GM12878 (cell line): ENCODE results near the gene PGLYRP3. TPM values are rescaled to one million over a fixed set of nuclear protein-coding genes. Genes with fewer than 3 reads are reported as not detected.

Experiments used
- ATAC-seq: fragments of 200-7000 bp; cut with Tn5 transposase; 3 replicates; pipeline ENCODE4 v1.9.1; 2020; ENCODE audit warnings: mild to moderate bottlenecking, moderate library complexity
- BruUV-seq: library from RNA; stranded (reverse); fragments of 400-500 nt; replicated peaks from 2 replicates; lab custom pipeline; 2021; lab: Mats Ljungman, UMichigan
- CTCF ChIA-PET: fragments of 300-600 bp; sonication (Branson Sonifier 250); formaldehyde crosslinking; extraction: SDS; loops from one replicate; lab custom pipeline; 2021; ENCODE audit warnings: inconsistent platforms; lab: Yijun Ruan, JAX
- POLR2A ChIA-PET: fragments of 350-600 bp; formaldehyde crosslinking; extraction: SDS; loops from one replicate; lab custom pipeline; 2021; ENCODE audit warnings: inconsistent platforms; lab: Charles Lee
- RAD21 ChIA-PET: fragments of 300-600 bp; sonication (Branson Sonifier 250); formaldehyde crosslinking; loops from one replicate; lab custom pipeline; 2023; ENCODE audit warnings: antibody characterized with exemption; ENCODE audit not compliant: unreplicated experiment; lab: Charles Lee
- SMC1A ChIA-PET: fragments of 300-600 bp; sonication (Branson Sonifier 250); formaldehyde crosslinking; loops from one replicate; lab custom pipeline; 2023; ENCODE audit not compliant: unreplicated experiment, uncharacterized antibody; lab: Charles Lee
- DNase-seq: peaks from one replicate; pipeline ENCODE4 v3.0.0-alpha.2; 2011; ENCODE audit warnings: low read depth, low spot score
- FAIRE-seq: peaks from 3 replicates; lab custom pipeline; 2011; peaks lifted over from hg19 to GRCh38; lab: Jason Lieb, UNC
- H2AFZ ChIP-seq: 2 replicates; pipeline ENCODE4 v1.6.0; 2011; ENCODE audit warnings: low read depth, low read length, control low read depth; ENCODE audit not compliant: control insufficient read depth
- H3K27ac ChIP-seq: 2 replicates; pipeline ENCODE4 v1.5.1; 2011; ENCODE audit warnings: control low read depth; ENCODE audit not compliant: control insufficient read depth, insufficient read depth
- H3K27me3 ChIP-seq, 2 experiments: replicated peaks in 1 of 2; 2 replicates each; pipeline versions ENCODE4 v1.6.0 to v1.6.1; 2011; ENCODE audit warnings: low read length in 1 of 2; ENCODE audit not compliant: control insufficient read depth in 2 of 2, insufficient read depth in 2 of 2
- H3K36me3 ChIP-seq, 2 experiments: 2 replicates each; pipeline ENCODE4 v1.5.1; 2011; ENCODE audit warnings: low read length in 1 of 2; ENCODE audit not compliant: control insufficient read depth in 2 of 2, insufficient read depth in 2 of 2
- H3K4me1 ChIP-seq: 2 replicates; pipeline ENCODE4 v1.6.1; 2011; ENCODE audit warnings: mild to moderate bottlenecking, low read length, moderate library complexity, mixed read lengths; ENCODE audit not compliant: control insufficient read depth, insufficient read depth
- H3K4me2 ChIP-seq: 2 replicates; pipeline ENCODE4 v1.6.0; 2011; ENCODE audit warnings: control low read depth; ENCODE audit not compliant: control insufficient read depth, insufficient read depth
- H3K4me3 ChIP-seq: fragments of 200-600 bp; sonication (generic); 2 replicates; pipeline ENCODE4 v1.5.1; 2016
- H3K79me2 ChIP-seq: 2 replicates; pipeline ENCODE4 v1.6.0; 2011; ENCODE audit warnings: low read length; ENCODE audit not compliant: control insufficient read depth, insufficient read depth
- H3K9ac ChIP-seq: 2 replicates; pipeline ENCODE4 v1.8.0; 2011; ENCODE audit warnings: low read length, control low read depth, mixed read lengths; ENCODE audit not compliant: control insufficient read depth, insufficient read depth
- H3K9me3 ChIP-seq: replicated peaks from 3 replicates; pipeline ENCODE4 v1.5.1; 2011; ENCODE audit warnings: mild to moderate bottlenecking, low read length; ENCODE audit not compliant: control insufficient read depth, insufficient read depth
- H4K20me1 ChIP-seq: 2 replicates; pipeline ENCODE4 v1.6.0; 2011; ENCODE audit not compliant: control insufficient read depth, insufficient read depth
- CBFB ChIP-seq: IDR thresholded peaks from 2 replicates; pipeline ENCODE4 v1.6.1; 2016; ENCODE audit warnings: antibody characterized with exemption, low read depth
- CEBPB ChIP-seq, 2 experiments: fragments of 150-350 bp in 1 of 2; IDR thresholded peaks; 2 replicates each; pipeline ENCODE4 v1.6.1; 2012 to 2014; ENCODE audit warnings: low read depth in 2 of 2, low read length in 2 of 2, borderline replicate concordance in 1 of 2, inconsistent platforms in 1 of 2
- EGR1 ChIP-seq, 2 experiments: IDR thresholded peaks; 1 replicate in 1 of 2; 2 replicates in 1 of 2; pipeline ENCODE4 v1.6.1; 2011 to 2012; ENCODE audit warnings: low read depth in 2 of 2, low read length in 2 of 2, borderline replicate concordance in 1 of 2, mild to moderate bottlenecking in 1 of 2, moderate library complexity in 1 of 2
- ELK1 ChIP-seq: IDR thresholded peaks from 2 replicates; pipeline ENCODE4 v1.6.1; 2012; ENCODE audit warnings: low read depth, low read length, improper control_type of control experiment
- GATAD2B ChIP-seq: fragments of 450-650 bp; conservative IDR thresholded peaks from 2 replicates; pipeline ENCODE4 v1.6.1; 2017; ENCODE audit warnings: low read depth, mild to moderate bottlenecking, moderate library complexity
- HCFC1 ChIP-seq: fragments of 150-350 bp; IDR thresholded peaks from 2 replicates; pipeline ENCODE4 v1.6.1; 2014; ENCODE audit warnings: low read length
- NFXL1 ChIP-seq: fragments of 450-650 bp; IDR thresholded peaks from 2 replicates; pipeline ENCODE4 v1.6.1; 2017; ENCODE audit warnings: antibody characterized with exemption, mild to moderate bottlenecking, borderline replicate concordance
- SMAD1 ChIP-seq: fragments of 450-650 bp; IDR thresholded peaks from 2 replicates; pipeline ENCODE4 v1.6.1; 2018; ENCODE audit warnings: mild to moderate bottlenecking, low read depth; ENCODE audit not compliant: partially characterized antibody
- WGBS: methylation state at CpG from one replicate; pipeline ENCODE4 v1.1.6; 2016; ENCODE audit warnings: low lambda C conversion rate; ENCODE audit not compliant: insufficient replicate concordance, insufficient coverage; ENCODE audit errors: missing lambda C conversion rate; 5-methylcytosine and 5-hydroxymethylcytosine counted together
- in situ Hi-C: fragments of 300-500 bp; cut with MboI; formaldehyde crosslinking; loops from 9 replicates; pipeline ENCODE4 v1.14.3; 2018; ENCODE audit warnings: mixed read lengths
- intact Hi-C: fragments of 100-400 bp; cut with micrococcal nuclease; formaldehyde crosslinking; loops from one replicate; pipeline ENCODE4 v1.14.2; 2022; ENCODE audit not compliant: unreplicated experiment
- polyA plus RNA-seq, 11 experiments: library from polyadenylated mRNA; depleted of rRNA in 4 of 11; unstranded in 6 of 11; stranded (reverse) in 5 of 11; fragments of >200 nt; fragmentation: Nextera tagmentation in 4 of 11; fragmentation: Illumina TruSeq in 1 of 11; extraction: Ambion mirVana in 4 of 11; extraction: Trizol in 1 of 11; gene quantifications; 1 replicate in 1 of 11; 2 replicates in 10 of 11; pipeline versions ENCODE4 v1.2.1 to v1.2.3, GENCODE V29; 2011 to 2016; ENCODE audit warnings: inconsistent platforms in 2 of 11, missing spikeins in 2 of 11, low read depth in 1 of 11
- total RNA-seq, 4 experiments: library from RNA; depleted of rRNA in 3 of 4; stranded (reverse); fragments of >200 nt in 3 of 4; fragmentation: Illumina TruSeq in 1 of 4; extraction: Trizol in 1 of 4; gene quantifications; 2 replicates each; pipeline versions ENCODE4 v1.2.1 to v1.2.3, GENCODE V29; 2013 to 2021

The PGLYRP3 gene
- total and polyA plus RNA-seq, 10 of the 15 experiments (the other 5 are each of a cell fraction or from before 2014, with no cell fraction given): 0.10 to 0.49 (median 0.18) TPM; not detected in 7

GRCh38 chr1:153293480-153293775 is 19.3 kb downstream of the PGLYRP3 start:
- POLR2A ChIA-PET: no interaction called here
- FAIRE-seq (no peak), DNase-seq (no peak)
- Histone ChIP-seq H3K9me3 (no peaks in the 10 kb centered on the region), H3K4me2 (no peak overlapping the region), H3K27me3 (no peaks in the 10 kb centered on the region), H3K4me1 (peaks cover 9% of the 10 kb centered on the region)
- intact Hi-C loops: no loop called here
- BruUV-seq: no TSS peak
- no peak for TF ChIP-seq GATAD2B
- TF ChIP-seq CEBPB (IDR thresholded peaks at IDR 0.05; ENCODE audit: borderline replicate concordance in 1 of 2, low read depth in 2 of 2, low read length in 2 of 2): no peak
- TF ChIP-seq CBFB: no peak
- no peak for TF ChIP-seq SMAD1
- TF ChIP-seq EGR1 (IDR thresholded peaks at IDR 0.05; ENCODE audit: borderline replicate concordance in 1 of 2, low read depth in 2 of 2, low read length in 2 of 2): no peak
- no peak for TF ChIP-seq NFXL1
- no peak for TF ChIP-seq ELK1
- TF ChIP-seq HCFC1: no peak
- TF ChIP-seq, all 136 proteins: peak for 0
- Histone ChIP-seq H2AFZ (no peak overlapping the region), H3K4me3 (no peak overlapping the region), H3K79me2 (no peaks in the 10 kb centered on the region), H4K20me1 (no peaks in the 10 kb centered on the region), H3K27ac (no peak overlapping the region), H3K36me3 (no peaks in the 10 kb centered on the region), H3K9ac (no peak overlapping the region)
- ChIA-PET CTCF (no interaction called here), SMC1A (interaction anchor here (0.9 kb wide), 1 partner anchor 31 kb away, joined by 3 read pairs; no protein-coding TSS in a partner anchor), RAD21 (no interaction called here)
- in situ Hi-C loops: no loop called here
- WGBS: 57% methylated on average over 6 of the region's 7 CpGs
- no peak for ATAC-seq
